Measurements from ENCODE around the gene KIF20A. TPM values are rescaled to one million over a fixed set of nuclear protein-coding genes. Genes with fewer than 3 reads are reported as not detected.
"Not testable (repeated sequence)": the region's sequence is repeated elsewhere in the genome, so short reads cannot be mapped to it uniquely, and the experiment has no call there.

KIF20A gene
- total RNA-seq, 2 experiments from 2014 or later: 50.7 to 55.7 TPM

GRCh38 chr5:138193859-138194258 is 14.9 kb downstream of the KIF20A start:
- ChIA-PET CTCF (interaction anchor here (0.7 kb wide), 1 partner anchor 344 kb away, joined by 5 read pairs; no protein-coding TSS in a partner anchor), POLR2A (interaction anchor here (1.1 to 1.5 kb wide), 2 partner anchors 8 to 11 kb away, joined by 3 to 4 read pairs; no protein-coding TSS in a partner anchor)
- not testable (repeated sequence) for H3K4me3 Mint-ChIP-seq, H3K27ac Mint-ChIP-seq, H3K9me3 Mint-ChIP-seq, H3K27me3 Mint-ChIP-seq, H3K4me1 Mint-ChIP-seq, DNase-seq
- H3K36me3 Mint-ChIP-seq (ENCODE audit: low read depth): peaks cover 51% of the 10 kb centered on the region

- ChIA-PET CTCF (interaction anchor here (0.7 kb wide), 1 partner anchor 20 kb away, joined by 3 read pairs; no protein-coding TSS in a partner anchor), POLR2A (no interaction called here)
- no peaks in the 10 kb centered on the region for H3K9me3 Mint-ChIP-seq
- H3K36me3 Mint-ChIP-seq (ENCODE audit: low read depth): peaks cover 18% of the 10 kb centered on the region
- H3K4me1 Mint-ChIP-seq: peaks cover 24% of the 10 kb centered on the region
- H3K27me3 Mint-ChIP-seq: no peaks in the 10 kb centered on the region
- H3K27ac Mint-ChIP-seq: no peak overlapping the region
- H3K4me3 Mint-ChIP-seq: no peak overlapping the region
- no peak for DNase-seq
Observed at GRCh38 chr5:138210985-138211384, 32.1 kb downstream of the KIF20A start.

DNA sequence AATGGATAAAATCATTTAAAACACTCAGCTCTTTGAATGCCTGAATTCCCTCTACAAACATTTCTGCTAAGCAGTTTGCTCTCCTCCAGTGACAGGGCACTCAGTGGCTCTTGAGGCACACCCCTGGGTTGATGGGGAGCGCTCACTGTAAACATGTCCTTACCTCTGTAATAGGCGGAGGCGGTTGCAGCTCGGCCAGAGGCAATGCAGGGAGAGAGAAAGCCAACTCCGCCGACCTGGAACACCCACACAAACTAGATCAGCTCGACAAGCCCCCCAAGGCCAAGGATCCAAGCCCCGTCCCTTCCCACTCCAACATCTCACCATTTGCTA is 33.9 kb downstream of the KIF20A start:
- peak overlapping the region; percentile 99 for H3K4me3 Mint-ChIP-seq
- ChIA-PET CTCF (interaction anchor here (0.6 to 4.0 kb wide), 6 partner anchors 30 to 330 kb away, joined by 3 to 41 read pairs (median 4); partner anchors contain the start of genes BRD8, EGR1, ETF1 and KDM3B), POLR2A (interaction anchor here (0.9 to 2.8 kb wide), 16 partner anchors 11 to 363 kb away, joined by 3 to 30 read pairs (median 5); partner anchors contain the start of genes BRD8, CDC25C, EGR1 and HSPA9)
- peaks cover 24% of the 10 kb centered on the region for H3K4me1 Mint-ChIP-seq
- peaks cover 18% of the 10 kb centered on the region for H3K36me3 Mint-ChIP-seq (ENCODE audit: low read depth)
- H3K27me3 Mint-ChIP-seq: no peaks in the 10 kb centered on the region
- no peaks in the 10 kb centered on the region for H3K9me3 Mint-ChIP-seq
- peak overlapping the region; percentile 92 for H3K27ac Mint-ChIP-seq
- DNase-seq: no peak

DNA sequence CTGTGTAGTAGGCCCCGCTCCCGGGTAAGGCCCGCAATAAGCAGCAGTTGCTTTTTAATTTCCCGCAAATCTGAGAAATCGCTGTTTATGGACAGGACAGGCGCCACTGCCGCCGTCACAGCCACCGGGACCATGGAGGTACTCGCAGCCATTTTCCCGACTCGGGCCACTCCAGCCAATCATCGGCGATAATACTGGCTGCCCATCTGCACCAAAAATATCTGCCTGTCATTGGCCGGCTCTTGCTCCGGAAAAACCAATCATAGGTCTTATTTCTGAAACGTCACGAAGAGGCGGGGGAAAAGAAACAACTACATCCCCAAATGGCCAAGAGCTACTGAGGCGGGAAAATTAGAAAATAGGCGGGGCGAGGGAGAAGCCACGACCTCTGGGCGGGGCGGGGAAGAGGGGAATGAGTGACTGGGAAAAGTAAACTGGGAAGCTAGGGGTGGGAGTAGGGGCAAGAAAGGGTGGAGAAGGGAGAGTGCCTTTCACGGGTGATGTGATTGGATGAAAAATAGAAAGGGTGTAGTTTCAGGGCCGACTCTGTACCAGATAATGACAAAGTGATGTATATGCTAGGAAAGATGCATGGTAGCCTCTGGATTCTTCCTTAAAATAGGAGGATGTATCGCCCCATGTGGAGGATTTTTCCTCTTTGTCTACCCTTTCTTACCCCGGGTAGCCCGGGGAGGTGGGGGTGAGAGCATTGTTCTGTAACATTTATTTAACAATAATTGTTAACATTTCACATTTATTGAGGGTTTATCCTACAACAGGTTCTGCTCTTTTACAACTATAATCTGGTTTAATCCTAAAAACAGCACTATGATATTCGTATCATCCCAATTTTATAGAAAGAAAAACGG is 34.5 kb downstream of the KIF20A start, which contains the start of gene CDC23:
CDC23 (minus strand) TSS at position 163 of the 869 bp plus-strand sequence; CDS start at position 152, 11 bp downstream.
- peak within 1 kb of the TSS; percentile 92 for H3K27ac Mint-ChIP-seq
- peak; percentile 94 for DNase-seq
- ChIA-PET CTCF (interaction anchor here (0.6 to 4.0 kb wide), 8 partner anchors 9 to 1190 kb away, joined by 3 to 41 read pairs (median 4); partner anchors contain the start of genes BRD8, EGR1, ETF1 and KDM3B), POLR2A (interaction anchor here (0.6 to 2.8 kb wide), 19 partner anchors 11 to 459 kb away, joined by 3 to 30 read pairs (median 4); partner anchors contain the start of genes BRD8, CDC25C, EGR1 and HNRNPA0)
- H3K27me3 Mint-ChIP-seq: no peaks in the 10 kb centered on the region
- no peaks in the 10 kb centered on the region for H3K9me3 Mint-ChIP-seq
- H3K4me3 Mint-ChIP-seq: peak within 1 kb of the TSS; percentile 99
- peaks cover 13% of the 10 kb centered on the region for H3K36me3 Mint-ChIP-seq (ENCODE audit: low read depth)
- H3K4me1 Mint-ChIP-seq: peaks cover 24% of the 10 kb centered on the region

DNA sequence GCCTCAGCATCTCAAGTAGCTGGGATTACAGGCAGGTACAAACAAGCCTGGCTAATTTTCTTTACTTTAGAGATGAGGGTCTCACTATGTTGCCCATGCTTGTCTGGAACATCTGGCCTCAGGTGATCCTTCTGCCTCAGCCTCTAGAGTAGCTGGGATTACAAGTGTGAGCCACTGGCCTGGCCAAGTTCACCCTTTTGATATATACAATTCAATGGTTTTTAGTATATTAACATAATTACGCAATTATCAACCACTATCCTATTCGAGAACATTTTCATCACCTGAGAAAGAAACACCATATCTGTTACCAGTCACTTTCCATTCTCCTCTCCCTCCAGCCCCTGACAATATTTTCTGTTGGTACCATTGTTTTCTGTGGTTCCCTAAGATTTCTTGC is 37.9 kb downstream of the KIF20A start:
- CTCF ChIA-PET: interaction anchor here (1.3 to 1.5 kb wide), 2 partner anchors 15 to 135 kb away, joined by 3 to 5 read pairs; partner anchors contain the start of gene KDM3B
- Mint-ChIP-seq H3K27me3 (peaks cover 3% of the 10 kb centered on the region), H3K4me3 (no peak overlapping the region), H3K4me1 (peaks cover 15% of the 10 kb centered on the region), H3K27ac (no peak overlapping the region), H3K36me3 (ENCODE audit: low read depth) (peaks cover 9% of the 10 kb centered on the region), H3K9me3 (no peaks in the 10 kb centered on the region)
- POLR2A ChIA-PET: interaction anchor here (1.8 kb wide), 1 partner anchor 15 kb away, joined by 4 read pairs; no protein-coding TSS in a partner anchor
- no peak for DNase-seq

GRCh38 chr5:138223532-138223931 is 44.6 kb downstream of the KIF20A start:
- Mint-ChIP-seq H3K9me3 (peaks cover 2% of the 10 kb centered on the region), H3K27me3 (peaks cover 23% of the 10 kb centered on the region), H3K36me3 (ENCODE audit: low read depth) (no peaks in the 10 kb centered on the region), H3K4me3 (no peak overlapping the region), H3K4me1 (no peaks in the 10 kb centered on the region), H3K27ac (no peak overlapping the region)
- no peak for DNase-seq
- CTCF ChIA-PET: interaction anchor here (0.6 to 1.2 kb wide), 5 partner anchors 45 to 185 kb away, joined by 3 to 5 read pairs (median 3); partner anchors contain the start of gene CDC25C
- POLR2A ChIA-PET: interaction anchor here (1.7 kb wide), 2 partner anchors 115 to 130 kb away, joined by 4 to 6 read pairs; partner anchors contain the start of gene FAM53C

DNA sequence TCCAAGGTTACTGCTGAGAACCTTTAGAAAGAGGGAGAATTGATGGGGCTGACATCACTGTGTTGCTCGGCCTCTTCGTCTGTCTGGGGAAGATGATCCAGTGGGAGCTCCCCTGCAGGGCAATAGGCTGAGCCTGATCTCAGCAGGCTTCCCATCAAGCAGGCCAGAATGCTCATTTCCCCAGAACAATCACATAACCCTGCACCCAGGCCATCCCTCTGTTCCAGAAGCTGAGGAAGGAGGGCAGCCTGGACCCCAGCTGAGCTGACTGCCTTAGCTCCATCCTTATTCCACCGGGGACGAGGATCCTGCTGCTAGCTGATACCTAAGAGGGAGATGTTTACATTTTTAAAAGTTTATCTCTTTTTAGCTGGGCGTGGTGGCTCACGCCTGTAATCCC is 45.8 kb downstream of the KIF20A start:
- Mint-ChIP-seq H3K4me1 (no peaks in the 10 kb centered on the region), H3K27me3 (peaks cover 20% of the 10 kb centered on the region), H3K9me3 (peaks cover 2% of the 10 kb centered on the region), H3K27ac (no peak overlapping the region), H3K4me3 (no peak overlapping the region), H3K36me3 (ENCODE audit: low read depth) (no peaks in the 10 kb centered on the region)
- ChIA-PET POLR2A (interaction anchor here (1.0 to 1.7 kb wide), 3 partner anchors 11 to 128 kb away, joined by 4 to 6 read pairs (median 5); partner anchors contain the start of genes CDC23 and FAM53C), CTCF (interaction anchor here (1.4 kb wide), 1 partner anchor 19 kb away, joined by 3 read pairs; no protein-coding TSS in a partner anchor)
- no peak for DNase-seq

DNA sequence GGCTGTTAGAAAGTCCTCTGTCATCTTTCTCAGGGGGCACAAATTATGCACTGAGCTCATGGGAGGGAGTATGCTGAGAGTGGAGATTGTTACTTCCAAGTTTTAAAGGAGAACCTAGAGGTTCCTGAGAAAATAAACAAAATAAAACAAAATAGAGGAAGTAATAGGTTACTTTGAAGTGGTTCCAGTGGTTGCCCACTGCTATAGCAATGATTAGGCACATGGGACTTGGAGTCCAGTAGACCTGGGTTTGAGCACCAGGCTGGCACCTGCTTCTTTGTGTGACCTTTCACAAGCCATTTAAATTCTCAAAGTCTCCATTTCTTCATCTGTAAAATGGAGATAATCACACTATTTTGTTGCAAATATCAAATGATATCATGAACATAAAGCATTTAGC is 48.0 kb downstream of the KIF20A start:
- H3K36me3 Mint-ChIP-seq (ENCODE audit: low read depth): no peaks in the 10 kb centered on the region
- ChIA-PET POLR2A (no interaction called here), CTCF (no interaction called here)
- H3K4me1 Mint-ChIP-seq: no peaks in the 10 kb centered on the region
- H3K9me3 Mint-ChIP-seq: peaks cover 2% of the 10 kb centered on the region
- no peak overlapping the region for H3K4me3 Mint-ChIP-seq
- H3K27ac Mint-ChIP-seq: no peak overlapping the region
- no peak for DNase-seq
- peaks cover 23% of the 10 kb centered on the region for H3K27me3 Mint-ChIP-seq

DNA sequence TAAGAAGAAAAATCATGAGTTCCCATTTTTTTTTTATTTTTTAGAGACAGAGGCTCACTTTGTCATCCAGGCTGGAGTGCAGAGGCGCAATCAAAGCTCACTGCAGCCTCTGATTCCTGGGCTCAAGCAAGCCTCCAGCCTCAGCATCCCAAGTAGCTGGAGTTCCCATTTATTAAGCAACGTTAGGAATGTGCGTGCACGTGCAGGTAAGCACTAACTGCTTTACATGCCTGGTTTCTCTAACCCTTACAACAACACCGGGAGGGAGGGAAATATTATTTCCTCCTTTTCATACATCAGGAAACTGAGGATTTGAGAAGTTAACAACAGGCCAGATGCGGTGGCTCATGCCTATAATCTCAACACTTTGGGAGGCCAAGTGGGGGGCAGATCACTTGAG is 50.5 kb downstream of the KIF20A start:
- POLR2A ChIA-PET: interaction anchor here (0.6 kb wide), 1 partner anchor 108 kb away, joined by 3 read pairs; no protein-coding TSS in a partner anchor
- peaks cover 14% of the 10 kb centered on the region for H3K27me3 Mint-ChIP-seq
- CTCF ChIA-PET: no interaction called here
- H3K4me3 Mint-ChIP-seq: no peak overlapping the region
- H3K4me1 Mint-ChIP-seq: no peaks in the 10 kb centered on the region
- no peak for DNase-seq
- no peaks in the 10 kb centered on the region for H3K36me3 Mint-ChIP-seq (ENCODE audit: low read depth)
- H3K9me3 Mint-ChIP-seq: peaks cover 2% of the 10 kb centered on the region
- H3K27ac Mint-ChIP-seq: no peak overlapping the region

GRCh38 chr5:138230261-138230660 is 51.3 kb downstream of the KIF20A start:
- peaks cover 15% of the 10 kb centered on the region for H3K27me3 Mint-ChIP-seq
- CTCF ChIA-PET: interaction anchor here (0.8 to 1.4 kb wide), 2 partner anchors 11 to 20 kb away, joined by 3 to 4 read pairs; no protein-coding TSS in a partner anchor
- H3K27ac Mint-ChIP-seq: no peak overlapping the region
- no peak for DNase-seq
- no peak overlapping the region for H3K4me3 Mint-ChIP-seq
- H3K4me1 Mint-ChIP-seq: no peaks in the 10 kb centered on the region
- H3K36me3 Mint-ChIP-seq (ENCODE audit: low read depth): no peaks in the 10 kb centered on the region
- H3K9me3 Mint-ChIP-seq: peaks cover 2% of the 10 kb centered on the region
- POLR2A ChIA-PET: interaction anchor here (0.6 kb wide), 1 partner anchor 109 kb away, joined by 3 read pairs; no protein-coding TSS in a partner anchor

DNA sequence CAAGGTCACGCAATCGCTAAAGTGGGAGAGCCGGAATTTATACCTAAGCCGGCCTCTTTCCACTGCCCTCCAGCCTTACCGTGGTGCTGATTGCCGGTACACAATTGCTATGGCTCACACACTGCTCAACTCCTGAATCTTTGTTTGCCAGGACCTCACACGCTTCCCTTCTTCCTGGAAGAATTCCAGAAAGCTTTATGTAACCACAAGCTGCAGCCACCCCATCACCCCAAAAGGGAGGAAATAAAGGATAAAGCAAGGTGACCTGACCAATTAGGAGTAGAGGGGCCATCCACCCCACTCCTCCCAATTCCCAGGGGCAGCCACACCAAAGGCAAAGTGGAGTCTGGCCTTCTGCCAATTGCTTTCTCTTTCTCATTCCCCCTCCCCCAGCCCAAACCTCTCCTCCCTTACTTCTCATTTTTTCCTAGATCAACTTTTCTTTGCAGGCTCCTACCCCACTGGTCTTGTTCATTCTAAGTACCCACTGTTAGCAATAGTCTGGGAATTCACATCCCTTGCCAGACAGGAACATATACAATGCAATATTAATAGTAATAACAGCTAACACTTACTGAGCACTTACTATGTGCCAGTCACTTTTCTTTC is 52.2 kb downstream of the KIF20A start:
- ChIA-PET CTCF (interaction anchor here (0.9 to 1.4 kb wide), 2 partner anchors 10 to 14 kb away, joined by 3 to 4 read pairs; no protein-coding TSS in a partner anchor), POLR2A (interaction anchor here (1.7 kb wide), 1 partner anchor 10 kb away, joined by 6 read pairs; no protein-coding TSS in a partner anchor)
- Mint-ChIP-seq H3K36me3 (ENCODE audit: low read depth) (no peaks in the 10 kb centered on the region), H3K9me3 (peaks cover under 1% of the 10 kb centered on the region), H3K27ac (no peak overlapping the region), H3K27me3 (peaks cover 12% of the 10 kb centered on the region), H3K4me1 (no peaks in the 10 kb centered on the region), H3K4me3 (no peak overlapping the region)
- no peak for DNase-seq

- H3K27me3 Mint-ChIP-seq: peaks cover 11% of the 10 kb centered on the region
- CTCF ChIA-PET: no interaction called here
- no peak for DNase-seq
- H3K9me3 Mint-ChIP-seq: no peaks in the 10 kb centered on the region
- no peaks in the 10 kb centered on the region for H3K36me3 Mint-ChIP-seq (ENCODE audit: low read depth)
- H3K4me1 Mint-ChIP-seq: no peaks in the 10 kb centered on the region
- H3K4me3 Mint-ChIP-seq: no peak overlapping the region
- no peak overlapping the region for H3K27ac Mint-ChIP-seq
- POLR2A ChIA-PET: no interaction called here
Observed at GRCh38 chr5:138233280-138233679, 54.4 kb downstream of the KIF20A start.
